Head of caudate nucleus (tissue), 42 donors: ENCODE results near the gene CD300LD.
"Not testable (repeated sequence)": the region's sequence is repeated elsewhere in the genome, so short reads cannot be mapped to it uniquely, and the experiment has no call there.

Experiments
- DNase-seq, 42 donors: peaks; one replicate each; pipeline versions ENCODE4 v3.0.0 to v3.0.0-alpha.2; 2020 to 2021; ENCODE audit warnings: mixed read lengths in 7 of 42
- intact Hi-C: fragments of 100-400 bp; cut with DNase I; formaldehyde crosslinking; loops from one replicate; pipeline ENCODE4 v1.15.0; 2022

CD300LD gene

GRCh38 chr17:74592087-74592990, at the start of gene CD300LD:
Gene CD300LD, minus strand, starts transcription at chr17:74592283. Its CDS starts 81 bp downstream, at chr17:74592202.
- no peak for DNase-seq
- intact Hi-C loops, result no loop called here

- intact Hi-C loops, result no loop called here
- no peak for DNase-seq
Observed at GRCh38 chr17:74641224-74641957, 49.3 kb upstream of the CD300LD start.

GRCh38 chr17:74639704-74640151, 47.6 kb upstream of the CD300LD start:
- intact Hi-C loops, result no loop called here
- DNase-seq, result peak in 8 of 42 donors; percentile 12 to 40 (median 22)

- intact Hi-C loops, result no loop called here
- no peak for DNase-seq
Observed at GRCh38 chr17:74637926-74638325, 45.8 kb upstream of the CD300LD start.

GRCh38 chr17:74637265-74637664, 45.2 kb upstream of the CD300LD start:
- DNase-seq, result peak in 3 of 42 donors; percentile 12 to 19 (median 16)
- intact Hi-C loops, result no loop called here

- intact Hi-C loops, result not testable (repeated sequence)
- peak in 6 of 42 donors; percentile 8 to 46 (median 27) for DNase-seq
Observed at GRCh38 chr17:74636541-74637085, 44.5 kb upstream of the CD300LD start.

- DNase-seq, result no peak
- intact Hi-C loops, result no loop called here
Observed at GRCh38 chr17:74635418-74635817, 43.3 kb upstream of the CD300LD start.

- DNase-seq, result no peak
Observed at GRCh38 chr17:74633326-74633725, 41.2 kb upstream of the CD300LD start.

GRCh38 chr17:74632617-74633016, 40.5 kb upstream of the CD300LD start:
- peak in 1 of 42 donors; percentile 25 for DNase-seq
- intact Hi-C loops, result no loop called here

More at GRCh38 chr17:74633326-74633725, 41.2 kb upstream of the CD300LD start:
- intact Hi-C loops, result no loop called here

- DNase-seq, result peak in 24 of 42 donors; percentile 5 to 76 (median 28)
- intact Hi-C loops, result no loop called here
Observed at GRCh38 chr17:74631468-74632450, 39.7 kb upstream of the CD300LD start.

- intact Hi-C loops, DNase-seq: not testable (repeated sequence)
Observed at GRCh38 chr17:74630251-74630650, 38.2 kb upstream of the CD300LD start.

- intact Hi-C loops, result no loop called here
- no peak for DNase-seq
Observed at GRCh38 chr17:74625661-74626060, 33.6 kb upstream of the CD300LD start.

GRCh38 chr17:74624131-74624530, 32.0 kb upstream of the CD300LD start:
- intact Hi-C loops, result no loop called here
- no peak for DNase-seq

- no peak for DNase-seq
- intact Hi-C loops, result no loop called here
Observed at GRCh38 chr17:74623693-74624093, 31.6 kb upstream of the CD300LD start, which contains the start of gene CD300E. Gene CD300E, minus strand, starts transcription at chr17:74623738. Its CDS starts 117 bp downstream, at chr17:74623621.

GRCh38 chr17:74619077-74619673, 27.1 kb upstream of the CD300LD start:
- intact Hi-C loops, result no loop called here

GRCh38 chr17:74618451-74618850, 26.4 kb upstream of the CD300LD start:
- DNase-seq, result no peak
- intact Hi-C loops, result no loop called here

More at GRCh38 chr17:74619077-74619673, 27.1 kb upstream of the CD300LD start:
- no peak for DNase-seq

GRCh38 chr17:74616696-74617095, 24.6 kb upstream of the CD300LD start:
- intact Hi-C loops, result no loop called here
- no peak for DNase-seq

- intact Hi-C loops, result no loop called here
- DNase-seq, result no peak
Observed at GRCh38 chr17:74612046-74612445, 20.0 kb upstream of the CD300LD start.
